Sigmoid colon (tissue), 7 donors: Measurements from ENCODE around the gene CSKMT. TPM values are rescaled to one million over a fixed set of nuclear protein-coding genes. Genes with fewer than 3 reads are reported as not detected.

Experiments used
- DNase-seq: peaks from one replicate; pipeline ENCODE4 v3.0.0-alpha.2; 2019
- H3K27ac ChIP-seq, 4 donors: fragments of 200-600 bp; sonication (generic); one replicate each; pipeline ENCODE4 v1.5.1; 2016 to 2019; ENCODE audit warnings: mild to moderate bottlenecking in 1 of 4
- H3K27me3 ChIP-seq, 3 donors: fragments of 200-600 bp; sonication (generic); one replicate each; pipeline ENCODE4 v1.5.1; 2019; ENCODE audit warnings: mild to moderate bottlenecking in 1 of 3
- H3K36me3 ChIP-seq, 4 donors: fragments of 200-600 bp; sonication (generic); one replicate each; pipeline ENCODE4 v1.5.1; 2016 to 2019
- H3K4me1 ChIP-seq, 4 donors: fragments of 200-600 bp; sonication (generic); one replicate each; pipeline ENCODE4 v1.5.1; 2017 to 2019
- H3K4me3 ChIP-seq, 4 donors: fragments of 200-600 bp; sonication (generic); one replicate each; pipeline ENCODE4 v1.5.1; 2017 to 2019; ENCODE audit warnings: mild to moderate bottlenecking in 2 of 4, moderate library complexity in 1 of 4
- H3K9me3 ChIP-seq, 4 donors: fragments of 200-600 bp in 3 of 4; sonication (generic) in 3 of 4; one replicate each; pipeline versions ENCODE4 v1.5.1 to v1.6.1; 2013 to 2019
- CTCF ChIP-seq, 4 experiments: fragments of 450-650 bp in 3 of 4; fragments of 200-600 bp in 1 of 4; IDR thresholded peaks; one replicate each; pipeline ENCODE4 v1.5.1; 2016 to 2019; ENCODE audit warnings: antibody characterized with exemption in 4 of 4, mild to moderate bottlenecking in 3 of 4, moderate library complexity in 2 of 4
- EP300 ChIP-seq, 4 donors: sonication (generic); formaldehyde crosslinking; IDR thresholded peaks; one replicate each; pipeline ENCODE4 v1.6.1; 2017; ENCODE audit warnings: antibody characterized with exemption in 4 of 4
- POLR2A ChIP-seq, 2 donors: fragments of 450-650 bp; IDR thresholded peaks; one replicate each; pipeline ENCODE4 v1.6.1; 2016; ENCODE audit warnings: antibody characterized with exemption in 2 of 2, mild to moderate bottlenecking in 2 of 2, moderate library complexity in 2 of 2
- POLR2AphosphoS5 ChIP-seq, 4 donors: sonication (generic); formaldehyde crosslinking; IDR thresholded peaks; one replicate each; pipeline ENCODE4 v1.6.1; 2017; ENCODE audit warnings: antibody characterized with exemption in 4 of 4
- WGBS, 2 donors: extraction: QIAGEN DNeasy Blood & Tissue Kit; methylation state at CpG; one replicate each; pipeline ENCODE4 v1.1.7; 2013; 5-methylcytosine and 5-hydroxymethylcytosine counted together
- intact Hi-C: fragments of 100-400 bp; cut with DNase I; formaldehyde crosslinking; loops from one replicate; pipeline ENCODE4 v1.15.1; 2023
- polyA plus RNA-seq, 3 donors: library from polyadenylated mRNA; stranded (reverse); fragments of 200-250 nt; gene quantifications; one replicate each; pipeline ENCODE4 v1.2.3, GENCODE V29; 2013
- total RNA-seq, 4 donors: library from RNA; depleted of rRNA; stranded (reverse); fragments of >200 nt; gene quantifications; one replicate each; pipeline ENCODE4 v1.1.0, GENCODE V29; 2016
- donor health status: healthy with polysubstance abuse.
- donor health status: Bipolar disorder and iron deficiency.
- donor health status: healthy.

The CSKMT gene
- total and polyA plus RNA-seq, 7 donors = 1.2 to 19.4 (median 4.2) TPM

GRCh38 chr11:62708392-62708791 is 43.3 kb downstream of the CSKMT start:
- TF ChIP-seq EP300 (IDR thresholded peaks at IDR 0.05) (no peak), POLR2AphosphoS5 (IDR thresholded peaks at IDR 0.05) (no peak), CTCF (IDR thresholded peaks at IDR 0.05) (no peak), POLR2A (IDR thresholded peaks at IDR 0.05) (no peak)
- WGBS, 2 donors = 79 to 81% methylated on average over 5 of the region's 5 CpGs
- Histone ChIP-seq H3K36me3 (peaks cover 5 to 30% (median 13%) of the 10 kb centered on the region in 4 donors), H3K27ac (peak overlapping the region; percentile 88 to 94 (median 92)), H3K4me3 (peak overlapping the region in 1 of 4 donors; percentile 55), H3K9me3 (no peaks in the 10 kb centered on the region), H3K4me1 (peaks cover 0 to 40% (median 36%) of the 10 kb centered on the region in 4 donors), H3K27me3 (no peaks in the 10 kb centered on the region)
- DNase-seq = peak; percentile 68
- intact Hi-C loops = loop anchor here (5.0 kb wide), 3 partner anchors 41 to 96 kb away; partner anchors contain the start of genes C11orf98, CSKMT, EML3 and INTS5

- peak; percentile 73 for DNase-seq
- intact Hi-C loops = loop anchor here (5.0 kb wide), 3 partner anchors 41 to 96 kb away; partner anchors contain the start of genes C11orf98, CSKMT, EML3 and INTS5
- no peaks in the 10 kb centered on the region for H3K9me3 ChIP-seq
- H3K36me3 ChIP-seq = peaks cover 5 to 34% (median 15%) of the 10 kb centered on the region in 4 donors
- H3K4me3 ChIP-seq = peak overlapping the region; percentile 44 to 59 (median 55)
- H3K27me3 ChIP-seq = no peaks in the 10 kb centered on the region
- TF ChIP-seq EP300 (IDR thresholded peaks at IDR 0.05) = no peak
- no peak for TF ChIP-seq POLR2A (IDR thresholded peaks at IDR 0.05)
- no peak for TF ChIP-seq POLR2AphosphoS5 (IDR thresholded peaks at IDR 0.05)
- no peak for TF ChIP-seq CTCF (IDR thresholded peaks at IDR 0.05)
- peaks cover 0 to 40% (median 36%) of the 10 kb centered on the region in 4 donors for H3K4me1 ChIP-seq
- 2 to 5% methylated on average over 7 of the region's 7 CpGs for WGBS, 2 donors
- peak overlapping the region; percentile 88 to 94 (median 92) for H3K27ac ChIP-seq
These were observed 43.7 kb downstream of the CSKMT start for GRCh38 chr11:62708793-62709192.

GRCh38 chr11:62709247-62710000 is 44.3 kb downstream of the CSKMT start:
- WGBS, 2 donors = 2 to 4% methylated on average over 47 of the region's 47 CpGs
- H3K9me3 ChIP-seq = no peaks in the 10 kb centered on the region

GRCh38 chr11:62710001-62710345 is 44.9 kb downstream of the CSKMT start:
- no peaks in the 10 kb centered on the region for H3K27me3 ChIP-seq
- peaks cover 0 to 36% (median 36%) of the 10 kb centered on the region in 4 donors for H3K4me1 ChIP-seq
- H3K4me3 ChIP-seq = peak overlapping the region; percentile 44 to 59 (median 55)
- peak; percentile 69 for DNase-seq
- intact Hi-C loops = no loop called here
- WGBS, 2 donors = 63 to 66% methylated on average over 7 of the region's 7 CpGs
- peak overlapping the region; percentile 88 to 94 (median 92) for H3K27ac ChIP-seq
- peaks cover 14 to 46% (median 27%) of the 10 kb centered on the region in 4 donors for H3K36me3 ChIP-seq
- H3K9me3 ChIP-seq = no peaks in the 10 kb centered on the region
- no peak for TF ChIP-seq CTCF (IDR thresholded peaks at IDR 0.05)
- no peak for TF ChIP-seq EP300 (IDR thresholded peaks at IDR 0.05)
- no peak for TF ChIP-seq POLR2A (IDR thresholded peaks at IDR 0.05)

More at GRCh38 chr11:62709247-62710000, 44.3 kb downstream of the CSKMT start:
- no peaks in the 10 kb centered on the region for H3K27me3 ChIP-seq
- intact Hi-C loops = loop anchor here (5.0 kb wide), 3 partner anchors 42 to 97 kb away; partner anchors contain the start of genes C11orf98, CSKMT, EML3 and INTS5
- H3K4me1 ChIP-seq = peaks cover 0 to 40% (median 36%) of the 10 kb centered on the region in 4 donors
- H3K27ac ChIP-seq = peak overlapping the region; percentile 88 to 94 (median 92)
- TF ChIP-seq EP300 (IDR thresholded peaks at IDR 0.05) = no peak
- TF ChIP-seq POLR2AphosphoS5 (IDR thresholded peaks at IDR 0.05) = peak; percentile 71 to 91 (median 84)
- TF ChIP-seq CTCF (IDR thresholded peaks at IDR 0.05) = no peak
- peak; percentile 55 to 71 for TF ChIP-seq POLR2A (IDR thresholded peaks at IDR 0.05)
- peaks cover 10 to 41% (median 21%) of the 10 kb centered on the region in 4 donors for H3K36me3 ChIP-seq
- peak overlapping the region; percentile 44 to 59 (median 55) for H3K4me3 ChIP-seq
- DNase-seq = peak; percentile 100
